ENCODE data around the gene CDH13. TPM values are rescaled to one million over a fixed set of nuclear protein-coding genes. Genes with fewer than 3 reads are reported as not detected.
A peak's percentile ranks its signal among the peaks of the same experiment; 100 is the strongest.

CDH13 gene
- total RNA-seq, 1 donor from 2014 or later, result 45.1 TPM

- no peak overlapping the region for H3K27ac Mint-ChIP-seq (ENCODE audit: unreplicated experiment)
- no peak overlapping the region for H3K4me3 Mint-ChIP-seq (ENCODE audit: unreplicated experiment)
- H3K36me3 Mint-ChIP-seq (ENCODE audit: low read depth), result no peaks in the 10 kb centered on the region
- no peak for TF ChIP-seq CTCF (IDR thresholded peaks at IDR 0.05)
- peaks cover 4% of the 10 kb centered on the region for H3K4me1 Mint-ChIP-seq (ENCODE audit: low read depth)
- DNase-seq (ENCODE audit: low spot score), result no peak
- no peaks in the 10 kb centered on the region for H3K9me3 Mint-ChIP-seq (ENCODE audit: low read depth)
- H3K27me3 Mint-ChIP-seq (ENCODE audit: low read depth), result peaks cover 2% of the 10 kb centered on the region
Observed at GRCh38 chr16:83328936-83329335, 702.2 kb downstream of the CDH13 start.

DNA sequence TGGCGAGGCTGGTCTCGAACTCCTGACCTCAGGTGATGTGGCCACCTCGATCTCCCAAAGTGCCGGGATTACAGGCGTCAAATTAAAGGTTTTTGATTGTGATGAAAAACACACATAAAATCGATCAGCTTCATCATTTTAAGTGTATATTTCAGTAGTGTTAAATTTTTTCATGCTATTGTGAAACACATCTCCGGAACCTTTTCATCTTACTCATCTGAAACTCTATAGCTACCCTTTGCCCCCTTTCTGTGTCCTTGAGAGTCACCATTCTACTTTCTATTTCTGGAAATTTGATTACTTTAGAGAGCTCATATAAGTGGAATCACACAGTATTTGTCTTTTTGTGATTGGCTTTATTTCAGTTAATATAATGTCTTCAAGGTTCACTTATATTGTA lies 702.7 kb downstream of the CDH13 start:
- Mint-ChIP-seq H3K27ac (ENCODE audit: unreplicated experiment) (no peak overlapping the region), H3K36me3 (ENCODE audit: low read depth) (no peaks in the 10 kb centered on the region), H3K4me1 (ENCODE audit: low read depth) (peaks cover 4% of the 10 kb centered on the region), H3K9me3 (ENCODE audit: low read depth) (no peaks in the 10 kb centered on the region), H3K4me3 (ENCODE audit: unreplicated experiment) (no peak overlapping the region), H3K27me3 (ENCODE audit: low read depth) (peaks cover 2% of the 10 kb centered on the region)
- DNase-seq (ENCODE audit: low spot score), result no peak
- no peak for TF ChIP-seq CTCF (IDR thresholded peaks at IDR 0.05)

- H3K4me3 Mint-ChIP-seq (ENCODE audit: unreplicated experiment), result no peak overlapping the region
- no peaks in the 10 kb centered on the region for H3K36me3 Mint-ChIP-seq (ENCODE audit: low read depth)
- H3K27me3 Mint-ChIP-seq (ENCODE audit: low read depth), result peaks cover 2% of the 10 kb centered on the region
- peak; percentile 17 for TF ChIP-seq CTCF (IDR thresholded peaks at IDR 0.05)
- H3K27ac Mint-ChIP-seq (ENCODE audit: unreplicated experiment), result no peak overlapping the region
- no peaks in the 10 kb centered on the region for H3K9me3 Mint-ChIP-seq (ENCODE audit: low read depth)
- peaks cover 4% of the 10 kb centered on the region for H3K4me1 Mint-ChIP-seq (ENCODE audit: low read depth)
- DNase-seq (ENCODE audit: low spot score), result no peak
Observed at GRCh38 chr16:83330251-83330650, 703.5 kb downstream of the CDH13 start.

- no peak for DNase-seq (ENCODE audit: low spot score)
- Mint-ChIP-seq H3K4me1 (ENCODE audit: low read depth) (peaks cover 4% of the 10 kb centered on the region), H3K9me3 (ENCODE audit: low read depth) (no peaks in the 10 kb centered on the region), H3K36me3 (ENCODE audit: low read depth) (no peaks in the 10 kb centered on the region), H3K27ac (ENCODE audit: unreplicated experiment) (no peak overlapping the region), H3K4me3 (ENCODE audit: unreplicated experiment) (no peak overlapping the region), H3K27me3 (ENCODE audit: low read depth) (no peaks in the 10 kb centered on the region)
- TF ChIP-seq CTCF (IDR thresholded peaks at IDR 0.05), result no peak
Observed at GRCh38 chr16:83335076-83335475, 708.3 kb downstream of the CDH13 start.

GRCh38 chr16:83336603-83337002 lies 709.8 kb downstream of the CDH13 start:
- no peaks in the 10 kb centered on the region for H3K36me3 Mint-ChIP-seq (ENCODE audit: low read depth)
- no peak for DNase-seq (ENCODE audit: low spot score)
- no peak overlapping the region for H3K27ac Mint-ChIP-seq (ENCODE audit: unreplicated experiment)
- no peaks in the 10 kb centered on the region for H3K27me3 Mint-ChIP-seq (ENCODE audit: low read depth)
- no peak for TF ChIP-seq CTCF (IDR thresholded peaks at IDR 0.05)
- no peak overlapping the region for H3K4me3 Mint-ChIP-seq (ENCODE audit: unreplicated experiment)
- H3K4me1 Mint-ChIP-seq (ENCODE audit: low read depth), result no peaks in the 10 kb centered on the region
- H3K9me3 Mint-ChIP-seq (ENCODE audit: low read depth), result no peaks in the 10 kb centered on the region
